ENCODE data around the gene MAD1L1.
"Not testable (repeated sequence)": the region's sequence is repeated elsewhere in the genome, so short reads cannot be mapped to it uniquely, and the experiment has no call there.

Gene MAD1L1

GRCh38 chr7:1824882-1825646 lies 407.7 kb downstream of the MAD1L1 start:
- not testable (repeated sequence) for H3K9ac ChIP-seq (ENCODE audit: low read length in 2 of 2); H3K4me1 ChIP-seq (ENCODE audit: control insufficient read depth, insufficient read depth, low read length); H3K9me3 ChIP-seq (ENCODE audit: control insufficient read depth in 2 of 2, low read length in 2 of 2); H3K36me3 ChIP-seq (ENCODE audit: control insufficient read depth in 2 of 2, insufficient read depth in 2 of 2, low read length in 2 of 2); H3K27me3 ChIP-seq (ENCODE audit: control insufficient read depth in 1 of 2, insufficient read depth in 2 of 2, low read length in 2 of 2); H3K27ac ChIP-seq (ENCODE audit: low read length); H3K4me3 ChIP-seq (ENCODE audit: low read length in 2 of 2)

- not testable (repeated sequence) for H3K36me3 ChIP-seq (ENCODE audit: control insufficient read depth in 2 of 2, insufficient read depth in 2 of 2, low read length in 2 of 2); H3K4me3 ChIP-seq (ENCODE audit: low read length in 2 of 2); H3K27me3 ChIP-seq (ENCODE audit: control insufficient read depth in 1 of 2, insufficient read depth in 2 of 2, low read length in 2 of 2); H3K9me3 ChIP-seq (ENCODE audit: control insufficient read depth in 2 of 2, low read length in 2 of 2); H3K27ac ChIP-seq (ENCODE audit: low read length); H3K4me1 ChIP-seq (ENCODE audit: control insufficient read depth, insufficient read depth, low read length); H3K9ac ChIP-seq (ENCODE audit: low read length in 2 of 2)
Measured at GRCh38 chr7:1824151-1824881, 408.4 kb downstream of the MAD1L1 start.

GRCh38 chr7:1823376-1824150 lies 409.2 kb downstream of the MAD1L1 start:
- no peaks in the 10 kb centered on the region for H3K4me1 ChIP-seq (ENCODE audit: control insufficient read depth, insufficient read depth, low read length)
- no peak overlapping the region for H3K4me3 ChIP-seq (ENCODE audit: low read length in 2 of 2)
- H3K27me3 ChIP-seq (ENCODE audit: control insufficient read depth in 1 of 2, insufficient read depth in 2 of 2, low read length in 2 of 2): no peaks in the 10 kb centered on the region
- H3K27ac ChIP-seq (ENCODE audit: low read length): no peak overlapping the region
- H3K9ac ChIP-seq (ENCODE audit: low read length in 2 of 2): no peak overlapping the region
- H3K36me3 ChIP-seq (ENCODE audit: control insufficient read depth in 2 of 2, insufficient read depth in 2 of 2, low read length in 2 of 2): no peaks in the 10 kb centered on the region
- no peaks in the 10 kb centered on the region for H3K9me3 ChIP-seq (ENCODE audit: control insufficient read depth in 2 of 2, low read length in 2 of 2)

GRCh38 chr7:1819259-1819841 lies 413.4 kb downstream of the MAD1L1 start:
- no peaks in the 10 kb centered on the region for H3K27me3 ChIP-seq (ENCODE audit: control insufficient read depth in 1 of 2, insufficient read depth in 2 of 2, low read length in 2 of 2)
- no peaks in the 10 kb centered on the region for H3K9me3 ChIP-seq (ENCODE audit: control insufficient read depth in 2 of 2, low read length in 2 of 2)
- no peaks in the 10 kb centered on the region for H3K36me3 ChIP-seq (ENCODE audit: control insufficient read depth in 2 of 2, insufficient read depth in 2 of 2, low read length in 2 of 2)
- H3K4me1 ChIP-seq (ENCODE audit: control insufficient read depth, insufficient read depth, low read length): no peaks in the 10 kb centered on the region
- H3K27ac ChIP-seq (ENCODE audit: low read length): no peak overlapping the region
- no peak overlapping the region for H3K9ac ChIP-seq (ENCODE audit: low read length in 2 of 2)
- no peak overlapping the region for H3K4me3 ChIP-seq (ENCODE audit: low read length in 2 of 2)

GRCh38 chr7:1818575-1819258 lies 414.0 kb downstream of the MAD1L1 start:
- Histone ChIP-seq H3K9ac (ENCODE audit: low read length in 2 of 2) (no peak overlapping the region), H3K27ac (ENCODE audit: low read length) (no peak overlapping the region), H3K27me3 (ENCODE audit: control insufficient read depth in 1 of 2, insufficient read depth in 2 of 2, low read length in 2 of 2) (no peaks in the 10 kb centered on the region), H3K36me3 (ENCODE audit: control insufficient read depth in 2 of 2, insufficient read depth in 2 of 2, low read length in 2 of 2) (no peaks in the 10 kb centered on the region), H3K4me1 (ENCODE audit: control insufficient read depth, insufficient read depth, low read length) (no peaks in the 10 kb centered on the region), H3K4me3 (ENCODE audit: low read length in 2 of 2) (no peak overlapping the region), H3K9me3 (ENCODE audit: control insufficient read depth in 2 of 2, low read length in 2 of 2) (no peaks in the 10 kb centered on the region)

GRCh38 chr7:1817061-1817712 lies 415.6 kb downstream of the MAD1L1 start:
- Histone ChIP-seq H3K27ac (ENCODE audit: low read length) (no peak overlapping the region), H3K27me3 (ENCODE audit: control insufficient read depth in 1 of 2, insufficient read depth in 2 of 2, low read length in 2 of 2) (no peaks in the 10 kb centered on the region), H3K9me3 (ENCODE audit: control insufficient read depth in 2 of 2, low read length in 2 of 2) (no peaks in the 10 kb centered on the region), H3K4me3 (ENCODE audit: low read length in 2 of 2) (no peak overlapping the region), H3K9ac (ENCODE audit: low read length in 2 of 2) (no peak overlapping the region), H3K36me3 (ENCODE audit: control insufficient read depth in 2 of 2, insufficient read depth in 2 of 2, low read length in 2 of 2) (no peaks in the 10 kb centered on the region), H3K4me1 (ENCODE audit: control insufficient read depth, insufficient read depth, low read length) (no peaks in the 10 kb centered on the region)

- H3K36me3 ChIP-seq (ENCODE audit: control insufficient read depth in 2 of 2, insufficient read depth in 2 of 2, low read length in 2 of 2); H3K9ac ChIP-seq (ENCODE audit: low read length in 2 of 2); H3K27me3 ChIP-seq (ENCODE audit: control insufficient read depth in 1 of 2, insufficient read depth in 2 of 2, low read length in 2 of 2); H3K27ac ChIP-seq (ENCODE audit: low read length); H3K4me1 ChIP-seq (ENCODE audit: control insufficient read depth, insufficient read depth, low read length); H3K4me3 ChIP-seq (ENCODE audit: low read length in 2 of 2); H3K9me3 ChIP-seq (ENCODE audit: control insufficient read depth in 2 of 2, low read length in 2 of 2): not testable (repeated sequence)
Measured at GRCh38 chr7:1816451-1816850, 416.3 kb downstream of the MAD1L1 start.

- not testable (repeated sequence) for H3K9me3 ChIP-seq (ENCODE audit: control insufficient read depth in 2 of 2, low read length in 2 of 2); H3K36me3 ChIP-seq (ENCODE audit: control insufficient read depth in 2 of 2, insufficient read depth in 2 of 2, low read length in 2 of 2); H3K4me3 ChIP-seq (ENCODE audit: low read length in 2 of 2); H3K27me3 ChIP-seq (ENCODE audit: control insufficient read depth in 1 of 2, insufficient read depth in 2 of 2, low read length in 2 of 2); H3K9ac ChIP-seq (ENCODE audit: low read length in 2 of 2); H3K27ac ChIP-seq (ENCODE audit: low read length)
- peaks cover 11% of the 10 kb centered on the region for H3K4me1 ChIP-seq (ENCODE audit: control insufficient read depth, insufficient read depth, low read length)
Measured at GRCh38 chr7:1815551-1816281, 417.0 kb downstream of the MAD1L1 start.

- peaks cover 16% of the 10 kb centered on the region for H3K4me1 ChIP-seq (ENCODE audit: control insufficient read depth, insufficient read depth, low read length)
- H3K27ac ChIP-seq (ENCODE audit: low read length): no peak overlapping the region
- no peak overlapping the region for H3K9ac ChIP-seq (ENCODE audit: low read length in 2 of 2)
- no peaks in the 10 kb centered on the region for H3K27me3 ChIP-seq (ENCODE audit: control insufficient read depth in 1 of 2, insufficient read depth in 2 of 2, low read length in 2 of 2)
- H3K4me3 ChIP-seq (ENCODE audit: low read length in 2 of 2): no peak overlapping the region
- no peaks in the 10 kb centered on the region for H3K36me3 ChIP-seq (ENCODE audit: control insufficient read depth in 2 of 2, insufficient read depth in 2 of 2, low read length in 2 of 2)
- H3K9me3 ChIP-seq (ENCODE audit: control insufficient read depth in 2 of 2, low read length in 2 of 2): no peaks in the 10 kb centered on the region
Measured at GRCh38 chr7:1815051-1815481, 417.7 kb downstream of the MAD1L1 start.
